H1 (cell line): Measurements from ENCODE around the gene CACNA1A. TPM values are rescaled to one million over a fixed set of nuclear protein-coding genes. Genes with fewer than 3 reads are reported as not detected.
A peak's percentile ranks its signal among the peaks of the same experiment; 100 is the strongest.

Experiments
- CTCF ChIA-PET: fragments of 300-600 bp; sonication (Branson Sonifier 250); formaldehyde crosslinking; loops from one replicate; lab custom pipeline; 2021; ENCODE audit not compliant: partially characterized antibody; lab: Charles Lee
- POLR2A ChIA-PET: fragments of 300-600 bp; sonication (Branson Sonifier 250); formaldehyde crosslinking; loops from one replicate; lab custom pipeline; 2021; ENCODE audit warnings: inconsistent platforms; ENCODE audit not compliant: partially characterized antibody; lab: Charles Lee
- DNase-seq, 2 experiments: peaks; one replicate each; pipeline versions ENCODE4 v3.0.0 to v3.0.0-alpha.2; 2010 to 2022; ENCODE audit warnings: low spot score in 2 of 2, low read depth in 1 of 2, mixed read lengths in 1 of 2
- FAIRE-seq: peaks from 2 replicates; lab custom pipeline; 2011; peaks lifted over from hg19 to GRCh38; lab: Jason Lieb, UNC
- H2AFZ ChIP-seq: 2 replicates; pipeline ENCODE4 v1.8.1; 2012; ENCODE audit warnings: low read length, inconsistent platforms
- H2AK5ac ChIP-seq: 2 replicates; pipeline ENCODE4 v1.6.1; 2013; ENCODE audit warnings: low read depth, low read length
- H2BK120ac ChIP-seq: replicated peaks from 2 replicates; pipeline ENCODE3; 2013; ENCODE audit warnings: low read depth, low read length, inconsistent platforms
- H2BK12ac ChIP-seq: 2 replicates; pipeline ENCODE4 v1.6.1; 2013; ENCODE audit warnings: low read depth, low read length
- H2BK15ac ChIP-seq: 2 replicates; pipeline ENCODE4 v1.6.1; 2013; ENCODE audit warnings: low read length
- H2BK20ac ChIP-seq: 2 replicates; pipeline ENCODE4 v1.6.1; 2013; ENCODE audit warnings: low read length
- H2BK5ac ChIP-seq: 2 replicates; pipeline ENCODE4 v1.6.1; 2013; ENCODE audit warnings: low read depth, low read length
- H3K14ac ChIP-seq: 2 replicates; pipeline ENCODE4 v1.6.1; 2013; ENCODE audit warnings: inconsistent platforms; ENCODE audit not compliant: insufficient read length
- H3K18ac ChIP-seq: 2 replicates; pipeline ENCODE4 v1.6.1; 2013; ENCODE audit warnings: low read length; ENCODE audit errors: extremely low read depth
- H3K23ac ChIP-seq: 2 replicates; pipeline ENCODE4 v1.6.1; 2013; ENCODE audit warnings: inconsistent platforms; ENCODE audit not compliant: insufficient read length
- H3K23me2 ChIP-seq: 2 replicates; pipeline ENCODE4 v1.6.1; 2013; ENCODE audit warnings: low read depth, low read length
- H3K27ac ChIP-seq: 2 replicates; pipeline ENCODE4 v1.6.1; 2011; ENCODE audit warnings: low read depth, low read length, inconsistent platforms
- H3K27me3 ChIP-seq, 4 experiments: replicated peaks in 1 of 4; 1 replicate in 1 of 4; 2 replicates in 3 of 4; pipeline versions ENCODE4 v1.6.1 to v1.8.1; 2011 to 2013; ENCODE audit warnings: low read length in 3 of 4, mild to moderate bottlenecking in 3 of 4, inconsistent platforms in 2 of 4, mixed read lengths in 2 of 4, moderate library complexity in 1 of 4; ENCODE audit not compliant: control insufficient read depth in 3 of 4, insufficient read depth in 3 of 4; ENCODE audit errors: extremely low read depth in 1 of 4
- H3K36me3 ChIP-seq, 4 experiments: 2 replicates each; pipeline versions ENCODE4 v1.6.1 to v1.8.1; 2011 to 2013; ENCODE audit warnings: mild to moderate bottlenecking in 4 of 4, low read length in 3 of 4, moderate library complexity in 2 of 4, control low read depth in 1 of 4, inconsistent platforms in 1 of 4; ENCODE audit not compliant: insufficient read depth in 4 of 4, control insufficient read depth in 2 of 4
- H3K4ac ChIP-seq: replicated peaks from 2 replicates; pipeline ENCODE3; 2013; ENCODE audit warnings: low read length, low read depth, mixed read lengths, inconsistent platforms; ENCODE audit not compliant: insufficient read length
- H3K4me1 ChIP-seq, 4 experiments: replicated peaks in 1 of 4; 1 replicate in 1 of 4; 2 replicates in 3 of 4; pipeline versions ENCODE4 v1.6.1 to v1.8.1; 2011 to 2013; ENCODE audit warnings: low read length in 3 of 4, inconsistent platforms in 2 of 4, mixed read lengths in 1 of 4; ENCODE audit not compliant: insufficient read depth in 4 of 4, control insufficient read depth in 3 of 4
- H3K4me2 ChIP-seq, 2 experiments: 2 replicates each; pipeline versions ENCODE4 v1.6.1 to v1.8.1; 2011 to 2013; ENCODE audit warnings: low read depth in 2 of 2, low read length in 2 of 2, control low read depth in 1 of 2, inconsistent platforms in 1 of 2, mild to moderate bottlenecking in 1 of 2; ENCODE audit not compliant: insufficient read depth in 1 of 2
- H3K4me3 ChIP-seq, 4 experiments: fragments of 200-600, 300-600 bp in 1 of 4; sonication (generic), shearing (Covaris generic), sonication (Bioruptor Twin) in 1 of 4; 2 replicates each; pipeline versions ENCODE4 v1.5.1 to v1.8.1; 2011 to 2016; ENCODE audit warnings: low read length in 4 of 4, low read depth in 3 of 4, control low read depth in 2 of 4, inconsistent platforms in 2 of 4, mild to moderate bottlenecking in 2 of 4, mixed read lengths in 1 of 4, moderate library complexity in 1 of 4; ENCODE audit not compliant: insufficient read depth in 2 of 4; ENCODE audit errors: extremely low read depth in 1 of 4
- H3K56ac ChIP-seq: replicated peaks from 2 replicates; pipeline ENCODE3; 2013; ENCODE audit warnings: low read depth, mild to moderate bottlenecking, mixed read lengths, low read length, inconsistent platforms; ENCODE audit not compliant: insufficient read length
- H3K79me1 ChIP-seq: 2 replicates; pipeline ENCODE4 v1.6.1; 2013; ENCODE audit warnings: low read depth, low read length, control low read depth
- H3K79me2 ChIP-seq, 2 experiments: 2 replicates each; pipeline versions ENCODE4 v1.6.1 to v1.8.1; 2012 to 2013; ENCODE audit warnings: low read length in 2 of 2, mild to moderate bottlenecking in 2 of 2, inconsistent platforms in 1 of 2; ENCODE audit not compliant: insufficient read depth in 2 of 2, control insufficient read depth in 1 of 2
- H3K9ac ChIP-seq, 4 experiments: replicated peaks in 1 of 4; 1 replicate in 1 of 4; 2 replicates in 3 of 4; pipeline versions ENCODE4 v1.6.1 to v1.8.1; 2011 to 2013; ENCODE audit warnings: low read depth in 3 of 4, low read length in 3 of 4, control low read depth in 2 of 4, mild to moderate bottlenecking in 2 of 4, moderate library complexity in 2 of 4, inconsistent platforms in 1 of 4; ENCODE audit errors: extremely low read depth in 1 of 4
- H3K9me3 ChIP-seq, 2 experiments: 2 replicates each; pipeline versions ENCODE4 v1.6.1 to v1.8.1; 2012 to 2013; ENCODE audit warnings: mild to moderate bottlenecking in 2 of 2, moderate library complexity in 2 of 2, control low read depth in 1 of 2, inconsistent platforms in 1 of 2, low read depth in 1 of 2, low read length in 1 of 2, mixed read lengths in 1 of 2; ENCODE audit not compliant: insufficient read depth in 2 of 2
- H4K20me1 ChIP-seq, 2 experiments: replicated peaks in 1 of 2; 2 replicates each; pipeline versions ENCODE3 to v1.8.1; 2011 to 2013; ENCODE audit warnings: inconsistent platforms in 2 of 2, low read length in 2 of 2, mild to moderate bottlenecking in 1 of 2; ENCODE audit not compliant: insufficient read depth in 2 of 2, control insufficient read depth in 1 of 2
- H4K5ac ChIP-seq: 2 replicates; pipeline ENCODE4 v1.6.1; 2013; ENCODE audit warnings: low read length, low read depth, mixed read lengths, inconsistent platforms; ENCODE audit not compliant: insufficient read length
- H4K8ac ChIP-seq: 2 replicates; pipeline ENCODE4 v1.8.0; 2013; ENCODE audit warnings: mild to moderate bottlenecking, moderate library complexity, low read length, inconsistent platforms; ENCODE audit not compliant: insufficient read depth; ENCODE audit errors: extremely low read depth
- H4K91ac ChIP-seq: replicated peaks from 2 replicates; pipeline ENCODE3; 2013; ENCODE audit warnings: low read length, mixed read lengths, inconsistent platforms; ENCODE audit not compliant: insufficient read length
- BRCA1 ChIP-seq: IDR thresholded peaks from 2 replicates; pipeline ENCODE4 v1.6.1; 2012; ENCODE audit warnings: low read depth, low read length, improper control_type of control experiment
- HDAC2 ChIP-seq, 2 experiments: fragments of 300-600 bp in 1 of 2; sonication (generic) in 1 of 2; IDR thresholded peaks; 2 replicates each; pipeline ENCODE4 v1.6.1; 2011 to 2012; ENCODE audit warnings: low read depth in 2 of 2, low read length in 2 of 2, mild to moderate bottlenecking in 2 of 2, moderate library complexity in 2 of 2, borderline replicate concordance in 1 of 2, inconsistent platforms in 1 of 2
- KDM1A ChIP-seq: fragments of 200-600, 300-600 bp; sonication (generic); IDR thresholded peaks from 2 replicates; pipeline ENCODE4 v1.7.1; 2016; ENCODE audit warnings: mild to moderate bottlenecking, low read length, borderline replicate concordance
- WGBS, 2 experiments: shearing (Covaris generic) in 1 of 2; methylation state at CpG; one replicate each; pipeline versions ENCODE4 v1.1.6 to v1.1.7; 2013 to 2015; ENCODE audit warnings: low lambda C conversion rate in 2 of 2, mixed read lengths in 2 of 2, inconsistent platforms in 1 of 2, low coverage in 1 of 2, missing lambda C conversion rate in 1 of 2; ENCODE audit not compliant: insufficient replicate concordance in 2 of 2, insufficient coverage in 1 of 2, insufficient read length in 1 of 2; ENCODE audit errors: extremely low coverage in 1 of 2, missing lambda C conversion rate in 1 of 2; 5-methylcytosine and 5-hydroxymethylcytosine counted together
- polyA plus RNA-seq, 7 experiments: library from polyadenylated mRNA; depleted of rRNA in 3 of 7; stranded (reverse) in 5 of 7; unstranded in 2 of 7; fragments of >200 nt in 5 of 7; fragments of 200-250 nt in 2 of 7; gene quantifications; 1 replicate in 5 of 7; 2 replicates in 1 of 7; 4 replicates in 1 of 7; pipeline versions ENCODE4 v1.2.1 to v1.2.3, GENCODE V29; 2011 to 2013; ENCODE audit warnings: missing spikeins in 2 of 7, mixed read lengths in 2 of 7
- total RNA-seq: library from RNA; stranded (reverse); fragmentation: NEBNext Ultra II Directional; extraction: Animal tissue kit (Norgen Biotek cat#: 25700); gene quantifications from 2 replicates; pipeline ENCODE4 v1.2.1, GENCODE V29; 2021

CACNA1A gene
- total and polyA plus RNA-seq, 2 of the 8 experiments (the other 6 are each of a cell fraction or from before 2014, with no cell fraction given), result 10.7 to 25.3 TPM

DNA sequence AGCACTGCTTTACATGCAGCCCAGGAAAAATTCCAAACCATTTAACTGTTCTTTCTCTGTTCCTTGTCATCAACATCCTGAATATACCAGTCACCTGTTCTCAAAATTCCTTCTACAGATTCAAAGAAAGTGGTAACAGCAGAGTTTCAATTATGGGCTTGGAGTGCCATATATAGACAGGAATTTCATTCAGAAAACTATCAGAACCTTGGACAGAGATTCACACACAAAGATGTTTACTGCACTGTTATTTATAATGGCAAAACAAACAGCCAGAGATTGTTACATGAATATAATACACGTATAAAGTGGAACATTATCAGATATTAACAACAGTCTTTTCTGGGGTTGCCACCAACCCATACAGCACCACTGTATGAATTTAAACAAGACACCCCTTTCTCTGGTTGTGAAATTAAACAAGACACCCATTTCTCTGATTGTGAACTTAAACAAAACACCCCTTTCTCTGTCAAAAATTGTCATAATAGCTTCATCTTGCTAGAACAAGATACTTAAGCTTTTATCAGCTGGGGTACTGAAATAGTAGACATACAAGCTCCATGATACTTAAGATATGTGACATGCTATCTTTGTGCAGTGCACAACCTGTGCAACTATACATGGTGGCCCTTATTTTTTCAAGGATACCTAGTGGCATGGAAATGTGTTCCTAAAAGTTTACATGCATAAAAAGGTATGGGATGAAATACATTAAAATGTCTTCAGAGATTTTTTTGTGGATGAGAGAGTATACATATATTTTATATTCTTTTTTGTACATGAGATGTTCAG, 12.6 kb downstream of the CACNA1A start:
- Histone ChIP-seq H3K23ac (no peak overlapping the region), H4K91ac (no peak overlapping the region), H2BK5ac (no peak overlapping the region), H4K20me1 (peaks cover 0 to 5% of the 10 kb centered on the region in 2 experiments), H2AFZ (no peak overlapping the region), H3K27me3 (no peaks in the 10 kb centered on the region), H3K56ac (no peak overlapping the region), H3K4ac (no peak overlapping the region), H3K4me3 (no peak overlapping the region), H2BK15ac (no peak overlapping the region), H3K18ac (no peak overlapping the region), H2AK5ac (no peak overlapping the region), H3K79me1 (peaks cover 2% of the 10 kb centered on the region; the same call in 1 of the 2 replicates), H2BK20ac (no peak overlapping the region), H3K4me2 (no peak overlapping the region), H2BK12ac (no peak overlapping the region), H3K4me1 (peaks cover 0 to 9% (median 0%) of the 10 kb centered on the region in 4 experiments; a peak in 1 of 7 replicates), H3K23me2 (peaks cover 9% of the 10 kb centered on the region; the same call in 1 of the 2 replicates), H3K79me2 (peaks cover 3 to 20% of the 10 kb centered on the region in 2 experiments; a peak in 2 of 4 replicates), H3K36me3 (no peaks in the 10 kb centered on the region), H4K5ac (no peak overlapping the region), H3K9ac (no peak overlapping the region), H3K9me3 (no peaks in the 10 kb centered on the region), H3K14ac (no peak overlapping the region), H3K27ac (no peak overlapping the region), H2BK120ac (no peak overlapping the region), H4K8ac (no peak overlapping the region)
- TF ChIP-seq BRCA1, result no peak
- peak; percentile 63; the same call in 1 of the 2 replicates for TF ChIP-seq KDM1A
- TF ChIP-seq HDAC2 (IDR thresholded peaks at IDR 0.05; ENCODE audit: borderline replicate concordance in 1 of 2, low read depth in 2 of 2, low read length in 2 of 2), result peak in 1 of 2 experiments; percentile 48; a peak in 1 of 4 replicates
- CTCF ChIA-PET, result interaction anchor here (0.9 kb wide), 1 partner anchor 216 kb away, joined by 3 read pairs; no protein-coding TSS in a partner anchor
- WGBS, 2 experiments, result 93% methylated on average over 1 of the region's 1 CpG; no CpG with 5 or more reads in 1 of the 2 experiments
- FAIRE-seq (no peak), DNase-seq (no peak)
- POLR2A ChIA-PET, result interaction anchor here (1.8 kb wide), 1 partner anchor 12 kb away, joined by 4 read pairs; the partner anchor contains the start of gene CACNA1A
